GM19455 (cell line): ENCODE measurements around the gene AKIRIN1.
"Not testable (repeated sequence)": the region's sequence is repeated elsewhere in the genome, so short reads cannot be mapped to it uniquely, and the experiment has no call there.

ENCODE experiments used
- ATAC-seq: cut with Tn5 transposase; IDR thresholded peaks from one replicate; pipeline ENCODE4 v1.9.1; 2021; ENCODE audit not compliant: unreplicated experiment

The AKIRIN1 gene

DNA sequence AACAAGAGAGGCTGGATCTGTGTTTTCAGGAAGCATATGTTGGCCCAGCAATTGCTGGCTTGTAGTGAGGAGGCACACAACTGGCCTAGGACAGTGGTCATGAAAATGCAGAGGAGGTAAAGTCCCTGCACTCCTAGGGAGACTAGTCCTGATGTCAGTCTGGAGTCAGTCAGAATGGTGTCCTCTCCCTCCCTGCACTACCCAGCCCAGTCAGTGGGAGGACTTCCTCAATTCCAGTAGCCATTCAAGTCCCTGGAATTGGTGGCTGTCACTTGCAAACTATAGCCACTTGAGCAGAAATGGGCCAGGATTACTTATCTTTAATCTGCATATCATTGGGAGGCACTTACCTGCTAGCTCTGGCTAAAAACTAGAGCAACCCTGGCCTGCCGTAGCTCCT, 53.7 kb downstream of the AKIRIN1 start:
- ATAC-seq, result no peak

DNA sequence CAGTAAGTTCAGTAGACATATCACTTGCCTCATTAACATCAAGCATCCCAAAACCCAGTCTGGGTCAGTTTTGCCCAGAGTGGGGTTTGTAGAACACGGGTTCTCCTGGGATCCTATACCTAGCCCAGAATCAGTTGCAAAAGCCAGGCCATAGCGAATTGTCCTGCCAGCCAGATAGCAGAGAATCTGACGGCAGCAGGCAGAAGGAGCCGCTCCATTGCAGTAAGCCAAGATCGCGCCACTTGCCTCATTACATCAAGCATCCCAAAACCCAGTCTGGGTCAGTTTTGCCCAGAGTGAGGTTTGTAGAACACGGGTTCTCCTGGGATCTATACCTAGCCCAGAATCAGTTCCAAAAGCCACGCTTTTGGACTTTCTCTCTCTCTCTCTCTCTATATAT, 54.2 kb downstream of the AKIRIN1 start:
- ATAC-seq, result no peak

DNA sequence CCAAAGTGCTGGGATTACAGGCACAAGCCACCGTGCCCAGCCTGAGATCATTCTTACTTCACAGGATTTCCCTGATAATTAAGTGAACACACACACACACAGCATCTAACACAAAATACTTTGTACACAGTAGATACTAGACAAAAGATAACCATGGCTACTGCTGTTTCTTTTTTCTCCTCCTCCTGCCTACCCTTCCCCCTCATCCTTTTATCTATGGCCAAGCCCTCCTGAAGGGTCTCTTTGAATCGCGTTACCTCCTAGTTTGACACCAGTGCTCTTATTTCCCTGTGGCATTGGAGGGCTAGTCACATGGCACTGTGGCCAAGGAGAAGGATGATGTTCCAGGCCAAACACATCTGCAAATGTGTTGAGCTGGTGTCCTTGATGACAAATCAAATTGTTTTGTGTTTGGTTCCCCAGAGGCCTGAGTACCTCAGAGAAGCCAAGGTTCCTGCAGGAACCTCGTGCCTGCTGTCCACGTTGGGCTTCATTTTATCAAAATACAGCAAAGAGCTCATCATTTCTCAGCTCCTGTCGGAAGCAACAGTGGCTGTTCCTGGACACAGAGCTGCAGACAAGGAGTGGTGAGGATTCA, 55.6 kb downstream of the AKIRIN1 start:
- no peak for ATAC-seq

DNA sequence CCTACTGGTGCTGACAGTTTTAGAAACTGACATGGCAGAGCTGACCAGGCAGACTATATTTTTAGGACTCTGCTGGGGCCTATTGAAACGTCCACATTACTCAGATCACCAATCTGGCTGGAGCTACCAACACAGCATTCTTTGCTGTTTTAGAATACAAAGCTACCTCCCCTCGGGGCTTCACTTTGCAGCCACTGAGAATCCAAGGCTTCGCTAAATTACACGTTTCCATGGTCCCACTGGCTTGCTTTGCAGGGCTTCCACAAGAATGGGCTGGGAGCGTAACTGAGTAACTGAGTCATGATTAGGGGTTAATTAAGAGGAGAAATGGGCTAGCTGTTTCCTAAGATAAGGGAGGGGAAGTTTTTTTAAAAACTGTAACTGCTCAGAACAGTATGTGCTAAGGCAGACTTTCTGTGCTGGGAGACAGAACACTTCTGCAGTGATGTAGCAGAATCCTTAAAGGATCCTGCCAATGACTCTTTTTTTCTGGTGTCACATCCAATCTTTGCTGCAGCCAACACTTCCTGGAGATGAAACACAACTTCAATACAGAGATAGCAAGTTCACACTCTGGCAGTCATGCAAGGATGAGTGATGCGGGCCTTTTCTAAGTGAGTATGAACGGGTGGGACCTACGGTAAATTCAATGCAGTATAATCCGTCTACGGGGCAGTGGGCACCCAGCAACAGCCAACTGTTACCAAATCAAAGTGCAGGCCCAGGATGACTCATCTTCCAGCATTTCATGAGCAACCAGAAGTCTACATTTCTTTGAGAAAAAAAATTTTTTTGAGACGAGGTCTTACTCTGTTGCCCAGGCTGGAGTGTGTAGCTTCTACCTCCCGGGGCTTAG, 56.5 kb downstream of the AKIRIN1 start:
- ATAC-seq, result no peak

DNA sequence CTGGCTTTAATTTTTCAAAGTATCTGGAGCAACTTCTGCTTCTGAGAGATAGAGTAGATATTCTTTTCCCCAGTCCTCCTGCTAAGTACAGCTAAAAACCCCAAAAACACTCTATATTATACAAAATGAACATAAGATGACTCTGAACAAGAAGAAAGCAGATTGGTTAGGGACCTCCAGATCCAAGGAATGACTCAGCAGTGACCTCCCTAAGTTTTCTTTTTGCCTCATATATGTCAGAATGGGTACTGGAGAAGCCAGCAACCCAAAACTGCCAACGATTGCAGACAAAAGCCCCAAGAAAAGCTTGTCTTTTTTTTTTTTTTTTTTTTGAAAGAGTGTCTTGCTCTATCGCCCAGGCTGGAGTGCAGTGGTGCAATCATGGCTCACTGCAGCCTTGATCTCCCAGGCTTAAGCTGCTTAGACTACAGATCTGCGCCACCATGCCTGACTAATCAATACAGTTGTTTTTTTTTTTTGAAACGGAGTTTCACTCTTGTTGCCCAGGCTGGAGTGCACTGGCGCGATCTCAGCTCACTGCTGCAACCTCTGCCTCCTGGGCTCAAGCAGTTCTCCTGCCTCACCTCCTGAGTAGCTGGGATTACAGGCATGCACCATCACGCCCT, 57.8 kb downstream of the AKIRIN1 start:
- no peak for ATAC-seq

DNA sequence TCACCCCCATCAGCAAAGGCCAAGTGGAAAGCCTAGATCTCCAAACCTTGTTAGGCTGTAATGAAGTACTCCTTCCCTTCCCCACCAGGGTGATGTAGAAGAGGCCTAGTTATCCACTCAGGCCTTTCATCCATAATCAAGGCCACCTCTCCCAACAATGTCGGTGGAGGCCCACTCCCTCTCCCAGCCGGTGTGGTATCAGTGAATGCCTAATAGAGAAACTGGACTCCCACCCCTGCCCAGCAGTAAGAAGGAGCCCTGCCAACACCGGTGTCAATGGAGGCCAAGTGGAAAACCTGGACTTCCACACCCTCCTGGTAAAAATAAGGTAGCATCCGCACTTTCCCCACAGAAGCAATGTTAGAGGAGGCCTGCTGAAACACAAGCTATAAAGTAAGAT, 58.9 kb downstream of the AKIRIN1 start:
- ATAC-seq, result no peak

DNA sequence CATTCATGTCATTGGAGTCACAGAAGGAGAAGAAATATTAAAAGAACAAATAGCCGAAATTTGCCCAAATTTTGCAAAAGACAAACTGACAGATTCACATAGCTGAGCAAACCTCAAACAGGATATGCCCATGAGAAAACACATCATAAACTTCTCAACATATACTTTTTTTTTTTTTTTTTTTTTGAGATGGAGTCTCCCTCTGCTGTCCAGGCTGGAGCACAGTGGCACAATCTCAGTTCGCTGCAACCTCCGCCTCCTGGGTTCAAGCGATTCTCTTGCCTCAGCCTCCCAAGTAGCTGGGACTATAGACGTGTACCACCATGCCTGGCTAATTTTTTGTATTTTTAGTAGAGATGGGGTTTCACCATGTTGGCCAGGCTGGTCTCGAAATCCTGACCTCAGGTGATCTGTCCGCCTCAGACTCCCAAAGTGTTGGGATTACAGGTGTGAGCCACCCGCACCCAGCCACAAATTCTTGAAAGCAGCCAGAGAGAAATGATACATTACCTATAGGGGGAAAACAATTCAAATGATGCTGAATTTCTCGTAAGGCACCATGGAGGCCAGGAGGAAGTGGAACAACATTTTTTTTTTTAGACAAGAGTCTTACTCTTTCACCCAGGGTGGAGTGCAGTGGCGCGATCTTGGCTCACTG, 60.2 kb downstream of the AKIRIN1 start:
- ATAC-seq, result not testable (repeated sequence)

DNA sequence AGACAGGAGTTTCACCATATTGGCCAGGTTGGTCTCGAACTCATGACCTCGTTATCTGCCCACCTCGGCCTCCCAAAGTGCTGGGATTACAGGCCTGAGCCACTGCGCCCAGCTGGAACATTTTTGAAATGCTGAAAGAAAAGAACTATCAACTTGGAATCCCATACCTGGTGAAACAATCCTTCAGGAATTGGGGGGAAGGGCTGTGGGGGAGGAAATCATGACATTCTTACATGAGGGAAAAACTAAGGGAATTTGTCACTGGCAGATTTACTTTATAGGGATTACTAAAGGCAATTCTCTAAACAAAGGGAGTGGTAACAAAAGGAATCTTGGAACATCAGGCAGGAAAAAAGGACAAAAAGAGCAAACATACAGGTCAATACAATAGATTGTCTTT, 60.9 kb downstream of the AKIRIN1 start:
- ATAC-seq, result no peak

DNA sequence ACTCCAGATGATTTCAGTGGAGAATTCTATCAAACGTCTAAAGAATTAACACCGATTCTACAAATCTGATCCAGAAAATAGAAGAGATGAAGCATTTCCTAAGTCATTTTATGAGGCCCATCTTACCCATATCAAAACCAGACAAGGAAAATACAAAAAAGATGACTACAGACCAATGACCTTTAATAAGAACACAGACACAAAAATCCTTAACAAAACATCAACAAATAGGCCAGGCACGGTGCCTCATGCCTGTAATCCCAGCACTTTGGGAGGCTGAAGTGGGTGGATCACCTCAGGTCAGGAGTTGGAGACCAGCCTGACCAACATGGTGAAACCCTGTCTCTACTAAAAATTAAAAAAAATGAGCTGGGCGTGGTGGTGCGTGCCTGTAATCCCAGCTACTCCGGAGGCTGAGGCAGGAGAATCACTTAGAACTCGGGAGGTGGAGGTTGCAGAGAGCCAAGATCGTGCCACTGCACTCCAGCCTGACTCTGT, 64.2 kb downstream of the AKIRIN1 start:
- ATAC-seq, result not testable (repeated sequence)
